GM13976 (cell line): ENCODE measurements around the gene TMEFF2.

Experiments used
- DNase-seq: peaks from one replicate; pipeline ENCODE4 v3.0.0; 2012; ENCODE audit warnings: low spot score
- in situ Hi-C: fragments of 300-500 bp; cut with MboI; formaldehyde crosslinking; loops from one replicate; pipeline ENCODE4 v1.12.0; 2022; ENCODE audit warnings: low sequenced_read_pairs, mixed read lengths, inconsistent platforms; ENCODE audit not compliant: unreplicated experiment
- TF ChIP-seq, protein P1 (sequence below): IDR thresholded peaks from 2 replicates; pipeline ENCODE4 v1.5.1; 2012; ENCODE audit warnings: borderline replicate concordance, mild to moderate bottlenecking; ENCODE audit not compliant: insufficient read depth; ENCODE audit errors: extremely low read depth, missing control alignments, control extremely low read depth

TMEFF2 gene

DNA sequence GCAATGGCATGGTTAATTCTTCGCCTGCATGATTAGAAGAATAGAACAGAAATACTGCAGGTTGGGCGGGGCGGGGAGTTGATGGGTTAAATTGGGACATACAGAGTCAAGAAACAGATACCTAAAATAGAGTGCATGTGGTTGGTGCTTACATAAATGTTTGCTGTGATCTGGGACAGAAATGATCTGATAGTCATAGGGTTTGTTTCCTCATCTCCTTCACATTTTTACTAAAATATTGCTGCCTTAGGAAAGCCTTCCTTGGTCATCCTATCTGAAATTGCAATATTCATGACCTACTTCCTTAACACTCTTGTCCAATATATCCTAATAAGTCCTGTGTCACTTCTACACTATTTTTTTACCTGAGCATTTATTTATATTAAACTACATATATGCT lies 163.9 kb downstream of the TMEFF2 start:
- TF ChIP-seq, protein P1, sequence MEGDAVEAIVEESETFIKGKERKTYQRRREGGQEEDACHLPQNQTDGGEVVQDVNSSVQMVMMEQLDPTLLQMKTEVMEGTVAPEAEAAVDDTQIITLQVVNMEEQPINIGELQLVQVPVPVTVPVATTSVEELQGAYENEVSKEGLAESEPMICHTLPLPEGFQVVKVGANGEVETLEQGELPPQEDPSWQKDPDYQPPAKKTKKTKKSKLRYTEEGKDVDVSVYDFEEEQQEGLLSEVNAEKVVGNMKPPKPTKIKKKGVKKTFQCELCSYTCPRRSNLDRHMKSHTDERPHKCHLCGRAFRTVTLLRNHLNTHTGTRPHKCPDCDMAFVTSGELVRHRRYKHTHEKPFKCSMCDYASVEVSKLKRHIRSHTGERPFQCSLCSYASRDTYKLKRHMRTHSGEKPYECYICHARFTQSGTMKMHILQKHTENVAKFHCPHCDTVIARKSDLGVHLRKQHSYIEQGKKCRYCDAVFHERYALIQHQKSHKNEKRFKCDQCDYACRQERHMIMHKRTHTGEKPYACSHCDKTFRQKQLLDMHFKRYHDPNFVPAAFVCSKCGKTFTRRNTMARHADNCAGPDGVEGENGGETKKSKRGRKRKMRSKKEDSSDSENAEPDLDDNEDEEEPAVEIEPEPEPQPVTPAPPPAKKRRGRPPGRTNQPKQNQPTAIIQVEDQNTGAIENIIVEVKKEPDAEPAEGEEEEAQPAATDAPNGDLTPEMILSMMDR, result no peak
- no peak for DNase-seq
- in situ Hi-C loops, result no loop called here

DNA sequence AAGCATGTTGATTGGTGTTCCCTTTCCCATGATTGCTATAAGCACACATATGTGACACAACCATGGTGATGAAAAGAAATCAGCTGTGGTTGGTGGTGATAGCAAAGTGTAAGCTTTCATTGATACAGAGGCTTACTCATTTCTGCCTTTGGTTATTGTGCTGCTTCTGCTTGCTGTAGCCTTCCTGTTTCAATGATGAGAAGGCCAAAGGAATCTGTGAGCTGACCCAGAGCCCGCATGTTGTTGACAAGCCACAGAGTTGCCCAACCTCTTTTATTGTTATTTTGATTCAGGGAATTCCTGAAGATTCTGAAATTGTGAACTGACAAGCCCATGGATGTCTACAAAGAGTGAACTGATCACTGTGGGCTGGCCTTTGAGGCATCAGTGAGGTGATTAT lies 164.4 kb downstream of the TMEFF2 start:
- in situ Hi-C loops, result no loop called here
- DNase-seq, result no peak
- TF ChIP-seq, protein P1, result no peak

DNA sequence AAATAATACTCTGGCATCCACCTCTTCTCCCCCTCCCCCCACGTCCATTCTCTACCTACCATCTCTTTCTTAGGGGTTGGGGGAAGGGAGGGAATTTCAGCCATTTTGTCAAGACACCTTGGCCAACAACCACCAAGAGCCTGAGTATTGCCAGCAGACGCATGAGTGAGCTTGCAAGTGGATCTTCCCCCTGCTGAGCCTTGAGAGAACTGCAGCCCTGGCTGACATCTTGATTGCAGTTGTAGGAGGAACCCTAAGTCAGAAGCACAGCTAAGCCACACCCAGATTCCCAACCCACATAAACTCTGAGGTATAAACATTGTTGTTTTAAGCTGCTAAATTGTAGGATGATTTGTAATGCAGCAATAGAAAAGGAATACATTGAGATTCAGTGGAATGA lies 165.6 kb downstream of the TMEFF2 start:
- TF ChIP-seq, protein P1, result no peak
- DNase-seq, result no peak
- in situ Hi-C loops, result no loop called here

DNA sequence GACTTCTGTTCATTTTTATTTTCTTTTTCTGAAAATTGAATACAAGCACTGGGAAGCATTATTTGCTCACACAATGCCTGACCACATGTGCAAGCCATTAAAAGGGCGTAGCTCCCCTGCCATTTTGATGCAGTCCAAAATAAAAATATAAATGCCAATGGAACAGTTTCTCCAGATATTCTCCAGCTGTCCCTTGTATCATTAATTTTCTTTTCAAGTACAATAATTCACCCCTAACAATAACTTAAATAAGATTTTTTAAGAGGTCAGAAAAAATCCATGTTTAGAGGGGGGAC lies 168.0 kb downstream of the TMEFF2 start:
- TF ChIP-seq, protein P1, result no peak
- no peak for DNase-seq
- in situ Hi-C loops, result no loop called here

DNA sequence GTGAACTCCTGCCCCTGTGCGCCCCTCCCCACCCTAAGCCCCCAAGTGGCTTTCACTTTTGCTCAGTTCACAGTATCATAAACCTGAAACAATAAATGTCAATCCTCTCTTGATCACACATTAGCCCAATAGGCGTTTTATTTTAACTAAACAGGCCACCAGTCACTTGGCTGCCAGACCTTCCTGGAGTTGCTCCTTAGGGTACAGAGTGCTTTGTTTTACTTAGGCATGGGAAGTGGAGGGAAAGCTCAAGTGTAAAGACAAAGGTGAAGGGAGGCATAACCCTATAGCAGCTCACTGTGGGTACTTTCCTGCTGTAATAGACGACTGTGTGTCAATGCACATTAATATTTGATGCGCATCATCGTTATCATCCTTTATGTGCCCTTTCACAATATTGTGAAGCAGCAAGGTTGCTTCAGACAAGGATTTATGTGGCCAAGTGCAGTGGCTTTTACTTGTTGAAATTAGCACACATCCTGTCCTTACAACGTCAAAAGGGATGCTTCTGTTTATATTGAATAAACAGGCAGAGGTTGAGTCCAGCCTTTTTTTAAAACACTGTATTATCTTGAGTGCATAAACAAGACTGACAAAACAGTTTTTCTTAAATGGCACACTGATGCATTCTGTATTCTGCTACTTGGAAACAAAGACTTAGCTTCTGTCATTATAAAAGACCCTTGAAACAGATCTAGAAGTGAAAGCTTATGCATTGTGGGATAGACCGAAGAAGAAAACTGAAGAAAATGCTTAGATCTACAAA lies 168.5 kb downstream of the TMEFF2 start:
- in situ Hi-C loops, result no loop called here
- DNase-seq, result no peak
- TF ChIP-seq, protein P1, result no peak

GRCh38 chr2:192025637-192026036 lies 169.1 kb downstream of the TMEFF2 start:
- in situ Hi-C loops, result no loop called here
- no peak for DNase-seq
- TF ChIP-seq, protein P1, result no peak

- DNase-seq, result no peak
- TF ChIP-seq, protein P1, result no peak
- in situ Hi-C loops, result no loop called here
Observed at GRCh38 chr2:192023006-192023405, 171.7 kb downstream of the TMEFF2 start.
